Activated CD4-positive, alpha-beta T cell treated with anti-CD3 and anti-CD28 coated beads, Interleukin-2, amount 10 ng/mL, durations not matched to agents 7 days and 5 days (primary cell): ENCODE data around the gene CUL2. TPM values are rescaled to one million over a fixed set of nuclear protein-coding genes. Genes with fewer than 3 reads are reported as not detected.
"Not testable (repeated sequence)": the region's sequence is repeated elsewhere in the genome, so short reads cannot be mapped to it uniquely, and the experiment has no call there.

ENCODE experiments used
- CTCF ChIA-PET: fragments of 350-600 bp; sonication (Branson Sonifier 250); formaldehyde crosslinking; loops from one replicate; lab custom pipeline; 2021; ENCODE audit warnings: antibody characterized with exemption; lab: Charles Lee
- POLR2A ChIA-PET: fragments of 350-600 bp; sonication (Branson Sonifier 250); formaldehyde crosslinking; loops from one replicate; lab custom pipeline; 2021; ENCODE audit warnings: antibody characterized with exemption; lab: Charles Lee
- DNase-seq: peaks from one replicate; pipeline ENCODE4 v3.0.0-alpha.2; 2020
- H3K27ac Mint-ChIP-seq: one replicate; pipeline ENCODE4 v1.8.0; 2021; ENCODE audit warnings: mild to moderate bottlenecking, moderate library complexity, mixed read lengths
- H3K27me3 Mint-ChIP-seq: one replicate; pipeline ENCODE4 v1.8.0; 2021; ENCODE audit warnings: mixed read lengths
- H3K36me3 Mint-ChIP-seq: one replicate; pipeline ENCODE4 v1.8.0; 2021; ENCODE audit warnings: low read depth, mixed read lengths
- H3K4me1 Mint-ChIP-seq: one replicate; pipeline ENCODE4 v1.8.0; 2021; ENCODE audit warnings: mixed read lengths
- H3K4me3 Mint-ChIP-seq: one replicate; pipeline ENCODE4 v1.8.0; 2021; ENCODE audit warnings: mild to moderate bottlenecking, moderate library complexity, mixed read lengths
- H3K9me3 Mint-ChIP-seq: one replicate; pipeline ENCODE4 v1.8.0; 2021; ENCODE audit warnings: mixed read lengths
- total RNA-seq, 2 experiments: library from RNA; stranded (reverse); gene quantifications; one replicate each; pipeline ENCODE4 v1.2.3, GENCODE V29; 2021

The CUL2 gene
- total RNA-seq, 2 experiments from 2014 or later: 37.1 to 45.8 TPM

GRCh38 chr10:34988397-34989067 is 101.6 kb downstream of the CUL2 start:
- ChIA-PET POLR2A (no interaction called here), CTCF (interaction anchor here (0.6 to 0.7 kb wide), 2 partner anchors 564 to 1210 kb away, joined by 3 read pairs; no protein-coding TSS in a partner anchor)
- H3K4me3 Mint-ChIP-seq: no peak overlapping the region
- no peaks in the 10 kb centered on the region for H3K4me1 Mint-ChIP-seq
- no peaks in the 10 kb centered on the region for H3K27me3 Mint-ChIP-seq
- DNase-seq: no peak
- no peak overlapping the region for H3K27ac Mint-ChIP-seq
- H3K36me3 Mint-ChIP-seq: no peaks in the 10 kb centered on the region
- H3K9me3 Mint-ChIP-seq: peaks cover 17% of the 10 kb centered on the region

- Mint-ChIP-seq H3K27me3 (no peaks in the 10 kb centered on the region), H3K9me3 (peaks cover 17% of the 10 kb centered on the region), H3K4me1 (no peaks in the 10 kb centered on the region), H3K27ac (no peak overlapping the region), H3K36me3 (no peaks in the 10 kb centered on the region), H3K4me3 (no peak overlapping the region)
- no peak for DNase-seq
- CTCF ChIA-PET: no interaction called here
- POLR2A ChIA-PET: no interaction called here
Observed at GRCh38 chr10:34985823-34986222, 104.3 kb downstream of the CUL2 start.

- Mint-ChIP-seq H3K27me3 (no peaks in the 10 kb centered on the region), H3K36me3 (no peaks in the 10 kb centered on the region), H3K27ac (no peak overlapping the region), H3K4me1 (no peaks in the 10 kb centered on the region), H3K4me3 (no peak overlapping the region), H3K9me3 (peaks cover 17% of the 10 kb centered on the region)
- DNase-seq: no peak
- POLR2A ChIA-PET: no interaction called here
- CTCF ChIA-PET: no interaction called here
Observed at GRCh38 chr10:34985146-34985545, 105.0 kb downstream of the CUL2 start.

GRCh38 chr10:34981844-34982243 is 108.3 kb downstream of the CUL2 start:
- ChIA-PET CTCF (no interaction called here), POLR2A (no interaction called here)
- no peak overlapping the region for H3K4me3 Mint-ChIP-seq
- H3K4me1 Mint-ChIP-seq: no peaks in the 10 kb centered on the region
- H3K9me3 Mint-ChIP-seq: peaks cover 19% of the 10 kb centered on the region
- no peak for DNase-seq
- no peaks in the 10 kb centered on the region for H3K27me3 Mint-ChIP-seq
- no peaks in the 10 kb centered on the region for H3K36me3 Mint-ChIP-seq
- H3K27ac Mint-ChIP-seq: no peak overlapping the region

- POLR2A ChIA-PET: no interaction called here
- no peak for DNase-seq
- Mint-ChIP-seq H3K9me3 (peaks cover 16% of the 10 kb centered on the region), H3K4me1 (peaks cover 7% of the 10 kb centered on the region), H3K27me3 (no peaks in the 10 kb centered on the region), H3K27ac (no peak overlapping the region), H3K36me3 (no peaks in the 10 kb centered on the region), H3K4me3 (no peak overlapping the region)
- CTCF ChIA-PET: no interaction called here
Observed at GRCh38 chr10:34979938-34980337, 110.2 kb downstream of the CUL2 start.

- no peak for DNase-seq
- H3K27ac Mint-ChIP-seq: no peak overlapping the region
- no peaks in the 10 kb centered on the region for H3K27me3 Mint-ChIP-seq
- H3K9me3 Mint-ChIP-seq: peaks cover 22% of the 10 kb centered on the region
- ChIA-PET POLR2A (no interaction called here), CTCF (no interaction called here)
- H3K4me3 Mint-ChIP-seq: no peak overlapping the region
- H3K36me3 Mint-ChIP-seq: no peaks in the 10 kb centered on the region
- peaks cover 8% of the 10 kb centered on the region for H3K4me1 Mint-ChIP-seq
Observed at GRCh38 chr10:34978080-34978479, 112.1 kb downstream of the CUL2 start.

- H3K27ac Mint-ChIP-seq, CTCF ChIA-PET, DNase-seq, H3K4me1 Mint-ChIP-seq, H3K4me3 Mint-ChIP-seq, H3K27me3 Mint-ChIP-seq, H3K36me3 Mint-ChIP-seq, POLR2A ChIA-PET: not testable (repeated sequence)
- H3K9me3 Mint-ChIP-seq: peaks cover 22% of the 10 kb centered on the region
Observed at GRCh38 chr10:34976380-34976910, 113.7 kb downstream of the CUL2 start.

GRCh38 chr10:34974364-34975065 is 115.6 kb downstream of the CUL2 start:
- H3K4me1 Mint-ChIP-seq, H3K27ac Mint-ChIP-seq, POLR2A ChIA-PET, H3K4me3 Mint-ChIP-seq, DNase-seq, H3K27me3 Mint-ChIP-seq, H3K36me3 Mint-ChIP-seq: not testable (repeated sequence)
- peaks cover 22% of the 10 kb centered on the region for H3K9me3 Mint-ChIP-seq
- CTCF ChIA-PET: interaction anchor here (0.6 kb wide), 1 partner anchor 44 kb away, joined by 4 read pairs; no protein-coding TSS in a partner anchor

- H3K27ac Mint-ChIP-seq, H3K27me3 Mint-ChIP-seq, DNase-seq, H3K4me3 Mint-ChIP-seq, POLR2A ChIA-PET, CTCF ChIA-PET, H3K4me1 Mint-ChIP-seq, H3K36me3 Mint-ChIP-seq: not testable (repeated sequence)
- peaks cover 22% of the 10 kb centered on the region for H3K9me3 Mint-ChIP-seq
Observed at GRCh38 chr10:34973757-34974156, 116.4 kb downstream of the CUL2 start.

- H3K27me3 Mint-ChIP-seq, H3K4me3 Mint-ChIP-seq, H3K27ac Mint-ChIP-seq, H3K4me1 Mint-ChIP-seq, H3K36me3 Mint-ChIP-seq, POLR2A ChIA-PET, CTCF ChIA-PET, DNase-seq: not testable (repeated sequence)
- peaks cover 22% of the 10 kb centered on the region for H3K9me3 Mint-ChIP-seq
Observed at GRCh38 chr10:34973121-34973520, 117.0 kb downstream of the CUL2 start.

GRCh38 chr10:34972591-34972990 is 117.5 kb downstream of the CUL2 start:
- CTCF ChIA-PET, POLR2A ChIA-PET, H3K36me3 Mint-ChIP-seq, H3K27me3 Mint-ChIP-seq, H3K4me1 Mint-ChIP-seq, DNase-seq, H3K27ac Mint-ChIP-seq, H3K4me3 Mint-ChIP-seq: not testable (repeated sequence)
- H3K9me3 Mint-ChIP-seq: peaks cover 22% of the 10 kb centered on the region

- DNase-seq, H3K4me3 Mint-ChIP-seq, H3K27me3 Mint-ChIP-seq, H3K27ac Mint-ChIP-seq, H3K4me1 Mint-ChIP-seq, H3K36me3 Mint-ChIP-seq, CTCF ChIA-PET: not testable (repeated sequence)
- POLR2A ChIA-PET: interaction anchor here (0.5 kb wide), 1 partner anchor 47 kb away, joined by 3 read pairs; no protein-coding TSS in a partner anchor
- peaks cover 19% of the 10 kb centered on the region for H3K9me3 Mint-ChIP-seq
Observed at GRCh38 chr10:34971606-34972334, 118.4 kb downstream of the CUL2 start.

- H3K4me3 Mint-ChIP-seq: no peak overlapping the region
- no peak overlapping the region for H3K27ac Mint-ChIP-seq
- H3K27me3 Mint-ChIP-seq: no peaks in the 10 kb centered on the region
- peaks cover 2% of the 10 kb centered on the region for H3K9me3 Mint-ChIP-seq
- H3K36me3 Mint-ChIP-seq: no peaks in the 10 kb centered on the region
- CTCF ChIA-PET: no interaction called here
- DNase-seq: no peak
- H3K4me1 Mint-ChIP-seq: no peaks in the 10 kb centered on the region
- POLR2A ChIA-PET: no interaction called here
Observed at GRCh38 chr10:34969171-34969570, 121.0 kb downstream of the CUL2 start.
